Mononuclear cell (primary cell): ENCODE measurements around the gene DLG2. TPM values are rescaled to one million over a fixed set of nuclear protein-coding genes. Genes with fewer than 3 reads are reported as not detected.
"Not testable (repeated sequence)": the region's sequence is repeated elsewhere in the genome, so short reads cannot be mapped to it uniquely, and the experiment has no call there.

ENCODE experiments used
- H3K27me3 ChIP-seq: 2 replicates; pipeline ENCODE4 v1.6.0; 2011; ENCODE audit warnings: low read length, control low read depth; ENCODE audit not compliant: insufficient read depth
- H3K4me1 ChIP-seq: 2 replicates; pipeline ENCODE4 v1.5.1; 2011; ENCODE audit warnings: mild to moderate bottlenecking, low read length, control low read depth; ENCODE audit not compliant: insufficient read depth
- H3K4me3 ChIP-seq: 2 replicates; pipeline ENCODE4 v1.5.1; 2011; ENCODE audit warnings: mild to moderate bottlenecking, low read length, moderate library complexity
- H3K9me3 ChIP-seq: 2 replicates; pipeline ENCODE4 v1.5.1; 2011; ENCODE audit warnings: low read depth, mild to moderate bottlenecking, control low read depth, low read length
- total RNA-seq: library from RNA; depleted of rRNA; stranded (reverse); fragments of >200 nt; gene quantifications from one replicate; pipeline ENCODE4 v1.2.3, GENCODE V29; 2012

The DLG2 gene
- total RNA-seq, 1 donor: 1.6 TPM

- H3K9me3 ChIP-seq: no peaks in the 10 kb centered on the region
- H3K4me3 ChIP-seq: no peak overlapping the region
- no peaks in the 10 kb centered on the region for H3K27me3 ChIP-seq
- no peaks in the 10 kb centered on the region for H3K4me1 ChIP-seq
Measured at GRCh38 chr11:85028329-85029101, 598.6 kb downstream of the DLG2 start.

- no peaks in the 10 kb centered on the region for H3K4me1 ChIP-seq
- H3K4me3 ChIP-seq: no peak overlapping the region
- H3K27me3 ChIP-seq: no peaks in the 10 kb centered on the region
- no peaks in the 10 kb centered on the region for H3K9me3 ChIP-seq
Measured at GRCh38 chr11:85027346-85027745, 599.8 kb downstream of the DLG2 start.

GRCh38 chr11:85021058-85021457 is 606.1 kb downstream of the DLG2 start:
- H3K27me3 ChIP-seq: no peaks in the 10 kb centered on the region
- H3K9me3 ChIP-seq: no peaks in the 10 kb centered on the region
- no peaks in the 10 kb centered on the region for H3K4me1 ChIP-seq
- no peak overlapping the region for H3K4me3 ChIP-seq

GRCh38 chr11:84993386-84993785 is 633.8 kb downstream of the DLG2 start:
- H3K4me3 ChIP-seq: no peak overlapping the region
- no peaks in the 10 kb centered on the region for H3K4me1 ChIP-seq

GRCh38 chr11:84990141-84990540 is 637.0 kb downstream of the DLG2 start:
- no peak overlapping the region for H3K4me3 ChIP-seq

More at GRCh38 chr11:84993386-84993785, 633.8 kb downstream of the DLG2 start:
- no peaks in the 10 kb centered on the region for H3K27me3 ChIP-seq
- H3K9me3 ChIP-seq: peaks cover 5% of the 10 kb centered on the region

GRCh38 chr11:84987686-84988187 is 639.4 kb downstream of the DLG2 start:
- H3K4me3 ChIP-seq, H3K4me1 ChIP-seq, H3K27me3 ChIP-seq: not testable (repeated sequence)
- peaks cover 13% of the 10 kb centered on the region for H3K9me3 ChIP-seq

More at GRCh38 chr11:84990141-84990540, 637.0 kb downstream of the DLG2 start:
- Histone ChIP-seq H3K4me1 (no peaks in the 10 kb centered on the region), H3K9me3 (peaks cover 5% of the 10 kb centered on the region), H3K27me3 (no peaks in the 10 kb centered on the region)

- Histone ChIP-seq H3K4me3 (no peak overlapping the region), H3K4me1 (no peaks in the 10 kb centered on the region), H3K27me3 (no peaks in the 10 kb centered on the region), H3K9me3 (peaks cover 9% of the 10 kb centered on the region)
Measured at GRCh38 chr11:84981301-84981700, 645.8 kb downstream of the DLG2 start.

GRCh38 chr11:84969103-84969502 is 658.0 kb downstream of the DLG2 start:
- peaks cover 5% of the 10 kb centered on the region for H3K9me3 ChIP-seq
- H3K4me1 ChIP-seq: no peaks in the 10 kb centered on the region
- no peak overlapping the region for H3K4me3 ChIP-seq
- no peaks in the 10 kb centered on the region for H3K27me3 ChIP-seq

- Histone ChIP-seq H3K9me3 (peaks cover 5% of the 10 kb centered on the region), H3K4me3 (no peak overlapping the region), H3K27me3 (no peaks in the 10 kb centered on the region)
Measured at GRCh38 chr11:84965484-84965883, 661.7 kb downstream of the DLG2 start.

GRCh38 chr11:84963240-84963639 is 663.9 kb downstream of the DLG2 start:
- Histone ChIP-seq H3K4me3 (no peak overlapping the region), H3K4me1 (no peaks in the 10 kb centered on the region), H3K9me3 (peaks cover 5% of the 10 kb centered on the region), H3K27me3 (no peaks in the 10 kb centered on the region)

More at GRCh38 chr11:84965484-84965883, 661.7 kb downstream of the DLG2 start:
- H3K4me1 ChIP-seq: no peaks in the 10 kb centered on the region

- Histone ChIP-seq H3K4me3 (no peak overlapping the region), H3K4me1 (no peaks in the 10 kb centered on the region), H3K27me3 (no peaks in the 10 kb centered on the region), H3K9me3 (peaks cover 5% of the 10 kb centered on the region)
Measured at GRCh38 chr11:84962018-84962417, 665.1 kb downstream of the DLG2 start.

GRCh38 chr11:84958295-84958694 is 668.8 kb downstream of the DLG2 start:
- no peak overlapping the region for H3K4me3 ChIP-seq
- no peaks in the 10 kb centered on the region for H3K27me3 ChIP-seq
- H3K4me1 ChIP-seq: no peaks in the 10 kb centered on the region
- no peaks in the 10 kb centered on the region for H3K9me3 ChIP-seq

- Histone ChIP-seq H3K4me3 (no peak overlapping the region), H3K27me3 (no peaks in the 10 kb centered on the region), H3K4me1 (no peaks in the 10 kb centered on the region), H3K9me3 (no peaks in the 10 kb centered on the region)
Measured at GRCh38 chr11:84950569-84951270, 676.4 kb downstream of the DLG2 start.

GRCh38 chr11:84947970-84948580 is 679.1 kb downstream of the DLG2 start:
- no peaks in the 10 kb centered on the region for H3K9me3 ChIP-seq
- no peaks in the 10 kb centered on the region for H3K27me3 ChIP-seq
- no peak overlapping the region for H3K4me3 ChIP-seq
- no peaks in the 10 kb centered on the region for H3K4me1 ChIP-seq

- Histone ChIP-seq H3K4me1 (no peaks in the 10 kb centered on the region), H3K27me3 (no peaks in the 10 kb centered on the region), H3K9me3 (no peaks in the 10 kb centered on the region), H3K4me3 (no peak overlapping the region)
Measured at GRCh38 chr11:84947070-84947469, 680.1 kb downstream of the DLG2 start.
